AG08395 (cell line): Measurements from ENCODE around the gene PRKAG2.
"Not testable (repeated sequence)": the region's sequence is repeated elsewhere in the genome, so short reads cannot be mapped to it uniquely, and the experiment has no call there.

Experiments
- DNase-seq: peaks from one replicate; pipeline ENCODE4 v3.0.0; 2012; ENCODE audit warnings: mixed read lengths, low spot score

Gene PRKAG2

GRCh38 chr7:151552352-151553028 lies 324.4 kb downstream of the PRKAG2 start:
- DNase-seq = no peak

DNA sequence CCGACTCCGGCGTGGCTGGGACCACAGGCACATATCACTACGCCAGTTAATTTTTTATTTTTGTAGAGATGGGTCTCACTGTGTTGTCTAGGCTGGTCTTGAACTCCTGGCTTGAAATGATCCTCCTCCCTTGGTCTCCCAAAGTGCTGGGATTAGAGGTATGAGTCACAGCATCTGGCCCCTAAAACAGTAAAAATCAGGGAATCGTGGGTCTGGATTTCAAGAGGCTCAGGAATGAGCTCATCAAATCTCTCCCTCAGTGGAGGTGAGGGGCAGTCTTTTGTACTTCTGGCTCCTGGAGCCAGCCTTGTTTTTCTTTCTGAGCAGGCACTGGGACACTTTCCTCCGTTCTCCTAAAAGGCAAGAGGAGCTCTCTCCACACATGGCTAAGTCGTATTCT lies 325.1 kb downstream of the PRKAG2 start:
- DNase-seq = no peak

DNA sequence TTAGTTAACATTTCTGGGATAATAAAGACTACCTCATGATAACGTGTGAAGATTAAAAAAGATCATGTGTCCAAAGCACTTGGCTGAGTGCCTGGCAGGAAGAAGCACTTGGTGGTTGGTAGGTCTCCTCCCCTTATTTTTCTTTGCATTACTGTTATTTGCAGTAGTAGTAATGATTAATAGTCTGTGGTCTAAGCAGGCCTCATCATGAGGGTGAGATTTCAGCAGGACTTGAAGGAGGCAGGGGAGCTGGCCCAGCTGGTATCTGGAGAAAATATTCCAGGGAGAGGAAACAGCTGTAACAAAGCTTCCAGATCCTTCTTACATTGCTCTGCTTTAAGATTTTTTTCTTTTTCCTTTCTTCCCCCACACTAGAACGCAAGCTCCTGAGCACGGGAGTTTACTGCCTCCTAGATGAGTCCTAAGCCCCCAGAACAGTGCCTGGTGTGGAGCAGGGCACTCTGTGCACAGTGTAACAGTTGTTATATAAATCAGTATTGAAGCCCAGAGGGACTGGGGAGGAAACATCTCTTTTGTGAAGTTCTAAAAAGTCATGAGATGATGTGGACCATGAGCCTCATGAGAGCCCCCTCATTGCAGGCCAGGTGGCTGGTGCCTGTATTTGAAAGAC lies 326.1 kb downstream of the PRKAG2 start:
- peak; percentile 41 for DNase-seq

DNA sequence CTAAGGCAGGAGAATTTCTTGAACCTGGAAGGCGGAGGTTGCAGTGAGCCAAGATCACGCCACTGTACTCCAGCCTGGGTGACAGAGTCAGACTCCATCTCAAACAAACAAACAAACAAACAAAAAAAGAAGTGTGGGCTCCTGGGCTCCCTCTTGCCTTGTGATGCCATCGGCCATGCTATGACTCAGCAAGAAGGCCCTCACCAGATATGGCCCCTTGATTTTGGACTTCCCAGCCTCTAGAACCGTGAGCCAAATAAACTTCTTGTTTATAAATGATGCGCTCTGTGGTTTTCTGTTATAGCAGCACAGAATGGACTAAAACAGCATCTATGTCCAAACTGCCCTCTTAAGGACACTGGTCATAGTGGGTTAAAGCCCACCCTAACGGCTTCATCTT lies 327.3 kb downstream of the PRKAG2 start:
- no peak for DNase-seq

GRCh38 chr7:151549083-151549482 lies 327.8 kb downstream of the PRKAG2 start:
- no peak for DNase-seq

DNA sequence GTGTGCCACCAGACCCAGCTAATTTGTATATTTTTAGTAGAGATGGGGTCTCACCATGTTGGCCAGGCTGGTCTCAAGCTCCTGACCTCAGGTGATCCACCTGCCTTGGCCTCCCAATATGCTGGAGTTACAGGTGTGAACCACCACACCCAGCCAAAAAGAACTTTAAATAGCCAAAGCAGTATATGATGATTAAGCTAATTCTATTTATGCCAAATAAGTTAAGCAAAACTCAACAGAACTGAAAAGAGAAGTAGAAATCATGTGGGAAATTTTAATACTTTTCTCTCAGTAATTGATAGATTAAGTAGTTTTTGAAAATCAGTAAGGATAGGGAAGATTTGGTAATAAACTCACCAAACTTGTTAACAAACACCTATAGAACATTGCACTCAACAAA lies 332.7 kb downstream of the PRKAG2 start:
- no peak for DNase-seq

DNA sequence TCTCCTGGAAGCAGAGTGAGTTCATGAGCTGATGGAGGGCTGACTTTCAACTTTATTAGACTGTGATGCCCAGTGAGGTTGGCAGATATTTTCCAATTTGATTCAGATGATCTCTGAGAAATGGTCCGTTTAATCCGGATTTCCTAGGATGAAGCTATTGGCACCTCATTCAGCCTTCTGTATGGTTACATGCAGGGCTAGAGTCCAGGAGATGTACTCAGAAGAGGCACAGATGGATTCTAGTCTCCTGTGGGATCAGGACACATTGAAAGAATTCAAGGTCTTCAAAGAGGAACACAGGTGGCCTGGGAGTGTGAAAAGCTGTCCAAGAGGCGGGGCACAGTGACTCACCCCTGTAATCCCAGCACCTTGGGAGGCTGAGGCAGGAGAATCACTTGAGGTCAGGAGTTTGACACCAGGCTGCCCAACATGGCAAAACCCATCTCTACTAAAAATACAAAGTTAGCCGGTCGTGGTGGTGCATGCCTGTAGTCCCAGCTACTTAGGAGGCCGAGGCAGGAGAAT lies 334.2 kb downstream of the PRKAG2 start:
- DNase-seq = no peak

DNA sequence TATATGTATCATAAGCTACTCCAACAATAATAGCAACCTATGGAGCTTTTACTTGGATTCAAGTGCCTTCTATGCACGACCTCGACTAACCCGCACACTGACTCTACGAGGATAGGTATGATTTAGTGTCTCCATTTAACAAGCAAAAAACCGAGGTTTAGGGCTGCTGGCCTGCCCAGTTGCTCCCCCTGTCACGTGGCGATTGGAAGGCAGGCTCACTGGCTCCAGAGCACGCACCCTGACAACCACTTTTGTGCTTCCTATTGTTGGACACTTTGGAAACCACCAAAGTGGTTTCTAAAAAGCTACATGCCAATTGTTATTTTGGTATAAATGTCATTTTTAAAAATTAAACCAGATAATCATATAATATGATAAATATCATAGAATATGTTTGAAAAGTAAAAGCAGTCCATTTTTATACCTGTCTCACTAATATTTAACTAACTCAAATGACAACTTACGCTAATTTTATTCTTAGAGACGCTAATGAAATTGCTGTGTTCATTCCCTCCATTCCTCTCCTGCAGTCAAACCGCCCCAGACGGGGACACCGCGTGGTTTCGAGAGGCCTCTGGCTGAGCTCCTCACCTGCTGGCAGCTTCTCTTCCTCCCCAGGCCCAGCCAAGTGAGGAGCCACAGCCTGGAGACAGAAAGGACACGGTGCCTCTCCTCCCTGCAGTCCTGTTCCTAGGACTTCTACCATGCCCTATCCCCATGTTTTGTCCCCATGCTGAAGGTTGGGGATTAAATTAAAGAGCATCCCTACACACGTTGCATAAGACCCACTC lies 335.0 kb downstream of the PRKAG2 start:
- no peak for DNase-seq

GRCh38 chr7:151540146-151540545 lies 336.8 kb downstream of the PRKAG2 start:
- DNase-seq = no peak

DNA sequence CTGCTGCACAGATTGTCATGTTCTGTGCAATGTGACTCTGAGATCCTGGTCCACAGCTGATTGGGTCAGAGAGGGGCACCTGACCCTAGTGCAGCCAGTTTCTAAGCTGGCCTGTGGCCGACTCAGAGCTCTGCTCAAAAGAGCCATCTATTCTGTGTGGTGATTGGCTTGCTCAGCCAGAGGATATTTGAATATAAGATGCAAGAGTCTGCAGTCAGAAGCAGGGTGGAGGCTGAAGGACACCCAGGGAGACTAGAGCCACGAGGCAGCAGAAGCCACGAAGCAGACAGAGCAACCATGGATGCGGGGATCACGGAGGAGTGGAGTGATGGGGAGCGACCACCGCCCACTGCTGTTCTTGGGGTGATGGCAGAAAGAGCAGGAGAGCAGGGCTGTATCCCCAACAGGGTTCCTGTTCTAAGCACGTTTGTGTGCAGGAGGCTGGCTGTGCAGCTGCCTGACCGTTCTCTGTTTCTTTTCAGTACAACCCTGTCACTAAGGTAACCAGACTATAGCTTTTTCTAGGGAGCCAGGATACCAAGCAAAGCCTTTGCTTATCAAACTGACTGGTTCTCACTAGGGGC lies 337.7 kb downstream of the PRKAG2 start:
- peak; percentile 23 for DNase-seq

DNA sequence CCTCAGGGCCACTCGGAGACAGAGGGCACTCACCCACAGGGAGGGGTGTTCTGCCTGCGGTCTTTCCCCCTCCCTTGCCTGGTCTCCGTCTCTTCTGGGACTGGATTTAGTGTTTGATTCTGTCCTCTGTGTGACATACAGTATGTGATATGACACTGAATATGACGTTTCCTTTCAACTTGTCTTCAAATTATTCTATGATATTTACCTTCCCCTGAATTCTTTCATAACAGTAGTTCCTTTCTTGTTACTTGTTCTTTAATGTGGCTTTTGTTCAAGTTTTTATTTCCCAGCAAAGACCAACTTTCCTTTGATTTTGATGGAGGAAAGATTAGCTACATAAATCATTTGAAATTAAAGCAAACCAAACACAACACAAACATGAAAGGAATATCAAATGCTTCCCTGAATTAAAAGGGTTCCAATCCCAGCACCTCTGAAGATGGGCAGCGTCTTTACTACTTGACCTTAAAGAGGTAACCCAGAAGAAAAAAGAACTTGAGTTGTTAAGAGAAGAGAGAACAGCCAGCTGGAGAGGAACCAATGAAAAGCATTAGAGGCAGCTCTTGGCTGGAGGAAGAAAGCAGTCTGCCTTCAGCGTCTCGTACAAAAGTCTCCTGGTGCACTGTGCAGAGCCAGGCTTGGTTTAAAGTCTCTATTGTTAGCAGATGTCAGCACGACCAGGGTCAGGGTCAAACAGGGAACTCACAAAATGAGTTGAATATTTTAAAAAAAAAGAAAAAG lies 338.9 kb downstream of the PRKAG2 start:
- DNase-seq = no peak

DNA sequence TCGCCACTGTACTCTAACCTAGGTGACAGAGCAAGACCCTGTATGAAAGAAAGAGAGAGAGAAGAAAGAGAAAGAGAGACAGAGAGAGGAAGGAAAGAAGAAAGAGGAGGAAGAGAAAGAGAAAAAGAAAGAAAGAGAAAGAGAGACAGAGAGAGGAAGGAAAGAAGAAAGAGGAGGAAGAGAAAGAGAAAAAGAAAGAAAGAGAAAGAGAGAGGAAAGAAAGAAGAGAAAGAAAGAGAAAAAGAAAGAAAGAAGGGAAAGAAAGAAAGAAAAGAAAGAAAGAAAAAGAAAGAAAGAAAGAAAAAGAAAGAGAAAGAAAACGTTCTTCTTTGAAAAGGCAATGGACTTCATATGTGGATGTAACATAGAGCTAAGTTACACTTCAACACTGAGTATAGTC lies 340.7 kb downstream of the PRKAG2 start:
- DNase-seq = not testable (repeated sequence)

GRCh38 chr7:151529842-151530241 lies 347.1 kb downstream of the PRKAG2 start:
- no peak for DNase-seq

DNA sequence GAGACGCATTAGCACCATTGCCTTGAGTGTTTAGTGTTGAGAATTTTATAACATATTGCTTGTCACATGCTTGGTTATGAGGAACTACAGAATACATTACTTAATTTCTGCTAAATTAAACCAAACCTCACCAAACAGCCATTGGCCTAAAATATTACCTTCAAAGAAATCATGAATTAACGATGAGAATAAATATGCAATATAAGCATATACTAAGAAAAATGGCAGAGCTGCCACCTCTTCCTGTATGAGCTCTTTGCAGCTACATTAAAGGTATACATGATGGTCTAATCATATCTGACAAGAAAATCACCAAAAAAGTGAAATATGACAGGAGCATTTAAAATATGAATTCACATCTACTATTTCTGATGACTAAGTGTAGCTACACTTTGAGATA lies 352.1 kb downstream of the PRKAG2 start:
- DNase-seq = no peak

- DNase-seq = no peak
Observed at GRCh38 chr7:151524331-151524730, 352.6 kb downstream of the PRKAG2 start.

- peak; percentile 16 for DNase-seq
Observed at GRCh38 chr7:151520419-151521261, 356.3 kb downstream of the PRKAG2 start.

DNA sequence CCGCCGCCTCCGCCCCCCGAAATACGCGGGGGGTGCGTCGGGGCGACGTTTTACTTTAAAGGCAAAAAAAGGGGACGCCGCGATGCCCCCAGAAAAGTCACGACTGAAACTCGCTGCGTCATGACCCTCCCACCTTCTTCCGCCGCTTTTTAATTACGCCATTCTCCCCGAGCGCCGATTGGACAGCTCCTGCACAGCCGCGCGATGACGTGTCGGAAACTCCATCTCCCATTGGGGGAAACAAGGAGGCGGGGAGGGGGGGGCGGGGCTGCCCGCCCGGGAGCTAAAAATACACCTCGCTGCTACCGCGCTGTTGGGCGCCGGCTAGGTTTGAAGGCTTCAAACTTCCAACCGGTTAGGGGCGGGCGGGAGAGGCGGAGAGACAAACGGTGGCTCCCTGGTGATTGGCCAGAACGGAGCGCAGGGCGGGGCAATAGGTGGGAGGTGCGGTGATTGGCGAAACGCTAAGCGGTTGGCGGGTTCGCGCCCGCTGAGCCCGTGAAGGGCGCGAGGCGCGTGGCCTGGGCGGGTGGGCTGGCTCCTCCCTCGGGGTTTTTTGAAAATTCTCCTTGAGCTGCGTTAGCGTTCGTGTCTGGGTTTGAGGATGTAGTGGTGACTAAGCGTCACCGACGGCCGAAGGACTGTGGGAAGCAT lies 357.0 kb downstream of the PRKAG2 start, which contains the start of gene RHEB:
TSS of gene RHEB (minus strand) at position 131 of the 654 bp plus-strand sequence. CDS start 384 bp downstream, outside the sequence.
- DNase-seq = peak; percentile 95

GRCh38 chr7:151518947-151519764 lies 357.8 kb downstream of the PRKAG2 start:
- DNase-seq = not testable (repeated sequence)
